VCaP (cell line): ENCODE results near the gene POLR2L.
A peak's percentile ranks its signal among the peaks of the same experiment; 100 is the strongest.

Experiments used
- H3K27ac ChIP-seq: fragments of 450-650 bp; 2 replicates; pipeline ENCODE4 v1.5.1; 2017
- TF ChIP-seq, protein P1 (sequence below): fragments of 450-650 bp; conservative IDR thresholded peaks from 2 replicates; pipeline ENCODE4 v1.5.1; 2017; ENCODE audit warnings: mild to moderate bottlenecking, moderate library complexity

POLR2L gene

DNA sequence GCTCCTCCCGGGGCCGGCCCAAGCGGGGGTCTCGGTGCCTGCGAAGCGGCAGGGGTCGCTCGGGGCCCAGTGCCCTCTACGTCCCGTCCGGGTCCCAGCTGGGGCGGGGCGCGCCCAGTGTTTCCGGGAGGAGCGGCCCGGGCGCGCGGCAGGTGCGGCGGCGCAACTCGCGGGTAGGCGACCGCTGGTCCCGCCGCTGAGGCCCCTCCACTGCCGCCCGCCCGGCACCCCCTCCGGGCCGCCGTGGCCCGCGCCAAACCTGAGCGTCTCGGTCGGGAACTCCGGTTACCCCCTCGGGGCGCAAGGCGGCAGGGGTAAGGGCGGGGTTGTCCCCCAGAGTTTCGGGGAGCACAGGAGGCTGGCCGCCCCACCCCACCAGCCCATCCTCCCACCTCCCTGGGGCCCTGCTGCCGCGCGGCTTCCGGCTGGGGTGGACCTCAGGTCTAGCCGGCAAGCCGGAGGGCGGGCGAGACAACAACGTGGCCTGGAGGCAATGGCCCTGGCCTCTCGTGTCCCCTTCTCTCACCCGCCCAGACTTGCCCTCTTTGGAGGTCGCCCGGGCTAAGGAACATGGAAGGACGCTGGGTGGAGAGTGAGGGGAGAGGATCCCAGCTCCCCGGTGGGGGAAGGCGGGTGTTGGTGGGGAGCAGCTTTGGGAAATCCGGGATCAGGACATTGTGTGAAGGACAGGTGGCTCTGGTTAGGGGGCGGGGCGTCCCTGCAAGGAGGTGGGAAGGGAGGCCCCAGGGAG, 15.0 kb downstream of the POLR2L start:
- TF ChIP-seq, protein P1, sequence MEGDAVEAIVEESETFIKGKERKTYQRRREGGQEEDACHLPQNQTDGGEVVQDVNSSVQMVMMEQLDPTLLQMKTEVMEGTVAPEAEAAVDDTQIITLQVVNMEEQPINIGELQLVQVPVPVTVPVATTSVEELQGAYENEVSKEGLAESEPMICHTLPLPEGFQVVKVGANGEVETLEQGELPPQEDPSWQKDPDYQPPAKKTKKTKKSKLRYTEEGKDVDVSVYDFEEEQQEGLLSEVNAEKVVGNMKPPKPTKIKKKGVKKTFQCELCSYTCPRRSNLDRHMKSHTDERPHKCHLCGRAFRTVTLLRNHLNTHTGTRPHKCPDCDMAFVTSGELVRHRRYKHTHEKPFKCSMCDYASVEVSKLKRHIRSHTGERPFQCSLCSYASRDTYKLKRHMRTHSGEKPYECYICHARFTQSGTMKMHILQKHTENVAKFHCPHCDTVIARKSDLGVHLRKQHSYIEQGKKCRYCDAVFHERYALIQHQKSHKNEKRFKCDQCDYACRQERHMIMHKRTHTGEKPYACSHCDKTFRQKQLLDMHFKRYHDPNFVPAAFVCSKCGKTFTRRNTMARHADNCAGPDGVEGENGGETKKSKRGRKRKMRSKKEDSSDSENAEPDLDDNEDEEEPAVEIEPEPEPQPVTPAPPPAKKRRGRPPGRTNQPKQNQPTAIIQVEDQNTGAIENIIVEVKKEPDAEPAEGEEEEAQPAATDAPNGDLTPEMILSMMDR, result no peak
- H3K27ac ChIP-seq, result peak overlapping the region; percentile 95

DNA sequence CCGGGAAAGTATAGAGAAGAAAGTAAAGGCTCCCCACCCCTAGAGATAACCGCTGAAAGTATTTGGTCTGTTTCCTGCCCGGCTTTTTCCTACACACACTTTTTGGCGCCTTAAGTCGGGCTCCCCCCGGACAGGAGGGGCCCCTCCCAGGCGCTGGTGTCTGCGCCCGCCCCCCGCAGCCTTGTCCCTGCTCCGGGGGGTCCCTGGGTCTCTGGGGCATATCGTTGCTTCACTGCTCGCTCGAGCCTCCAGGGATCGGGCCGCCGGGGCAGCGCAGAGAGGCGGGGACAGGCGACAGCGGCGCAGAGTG, 15.5 kb downstream of the POLR2L start:
- TF ChIP-seq, protein P1, result no peak
- H3K27ac ChIP-seq, result peak overlapping the region; percentile 95

DNA sequence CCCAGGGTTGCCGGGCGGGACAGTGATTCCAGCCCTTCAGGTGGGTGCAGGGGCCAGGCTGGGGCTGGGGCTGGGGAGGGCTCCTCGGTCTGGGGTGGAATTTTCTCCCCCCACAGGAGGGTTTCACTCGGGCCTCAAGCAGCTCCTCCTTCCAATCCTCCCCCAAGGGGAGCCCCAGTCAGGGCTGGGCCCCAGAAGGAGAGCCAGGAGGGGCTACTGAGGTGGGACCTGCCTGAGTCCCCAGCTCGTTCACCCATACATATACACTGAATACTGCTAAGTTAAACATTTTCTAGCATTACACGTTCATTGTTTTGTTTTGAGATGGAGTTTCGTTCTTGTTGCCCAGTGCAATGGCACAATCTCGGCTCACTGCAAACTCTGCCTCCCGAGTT, 16.1 kb downstream of the POLR2L start:
- TF ChIP-seq, protein P1, result no peak
- peak overlapping the region; percentile 95 for H3K27ac ChIP-seq

DNA sequence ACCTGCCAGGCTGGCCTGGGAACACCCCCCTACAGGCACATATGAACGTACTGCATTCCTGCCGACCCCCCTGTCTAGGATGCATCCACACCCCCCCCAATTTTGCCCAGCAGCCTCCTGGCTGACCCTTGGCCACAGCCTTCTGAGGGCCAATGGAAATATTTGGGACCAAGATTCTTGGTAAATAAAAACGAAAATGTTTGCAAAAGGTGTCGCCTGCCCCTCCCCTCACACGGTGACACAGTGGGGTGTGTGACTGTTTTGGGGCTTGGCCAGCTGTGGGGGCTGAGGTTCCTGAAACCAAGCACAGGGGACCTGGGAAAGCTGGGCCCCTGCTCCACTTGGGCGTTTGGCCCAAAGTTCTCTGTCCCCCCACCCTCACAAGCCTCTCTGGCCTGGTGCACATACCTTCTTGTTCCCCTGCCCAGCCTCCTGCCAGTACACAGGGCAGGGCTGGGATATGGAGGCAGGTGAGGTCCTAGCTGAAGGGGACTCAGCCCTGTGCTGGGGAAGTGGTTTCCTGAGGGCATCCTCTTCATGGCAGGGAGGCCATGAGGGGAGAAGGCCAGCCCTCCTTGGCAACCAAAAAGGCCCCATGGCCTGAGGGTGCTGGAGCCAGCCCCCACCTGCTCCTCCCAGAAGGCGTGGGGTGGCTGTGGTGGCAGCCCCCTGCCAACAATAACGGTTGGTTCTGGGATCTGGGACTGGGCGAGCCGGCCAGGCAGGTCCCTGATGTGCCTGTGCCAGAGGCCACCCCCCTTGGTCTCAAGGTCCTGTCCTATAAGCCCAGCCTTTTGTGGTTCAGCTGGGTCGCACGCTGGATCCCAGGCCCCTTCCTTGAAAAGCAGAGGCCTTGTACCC, 16.7 kb downstream of the POLR2L start:
- TF ChIP-seq, protein P1, result no peak
- H3K27ac ChIP-seq, result peak overlapping the region; percentile 95

DNA sequence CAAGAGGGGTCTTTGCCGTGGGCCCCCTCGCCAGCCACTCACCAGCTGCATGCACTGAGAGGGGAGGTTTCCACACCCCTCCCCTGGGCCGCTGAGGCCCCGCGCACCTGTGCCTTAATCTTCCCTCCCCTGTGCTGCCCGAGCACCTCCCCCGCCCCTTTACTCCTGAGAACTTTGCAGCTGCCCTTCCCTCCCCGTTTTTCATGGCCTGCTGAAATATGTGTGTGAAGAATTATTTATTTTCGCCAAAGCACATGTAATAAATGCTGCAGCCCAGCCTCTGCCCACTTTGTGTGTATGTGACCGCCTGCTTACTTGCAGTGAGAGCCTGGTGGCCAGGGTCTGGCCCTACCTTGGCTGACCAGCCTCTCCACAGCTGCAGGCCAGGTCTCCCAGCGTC, 17.4 kb downstream of the POLR2L start:
- peak overlapping the region; percentile 95 for H3K27ac ChIP-seq

DNA sequence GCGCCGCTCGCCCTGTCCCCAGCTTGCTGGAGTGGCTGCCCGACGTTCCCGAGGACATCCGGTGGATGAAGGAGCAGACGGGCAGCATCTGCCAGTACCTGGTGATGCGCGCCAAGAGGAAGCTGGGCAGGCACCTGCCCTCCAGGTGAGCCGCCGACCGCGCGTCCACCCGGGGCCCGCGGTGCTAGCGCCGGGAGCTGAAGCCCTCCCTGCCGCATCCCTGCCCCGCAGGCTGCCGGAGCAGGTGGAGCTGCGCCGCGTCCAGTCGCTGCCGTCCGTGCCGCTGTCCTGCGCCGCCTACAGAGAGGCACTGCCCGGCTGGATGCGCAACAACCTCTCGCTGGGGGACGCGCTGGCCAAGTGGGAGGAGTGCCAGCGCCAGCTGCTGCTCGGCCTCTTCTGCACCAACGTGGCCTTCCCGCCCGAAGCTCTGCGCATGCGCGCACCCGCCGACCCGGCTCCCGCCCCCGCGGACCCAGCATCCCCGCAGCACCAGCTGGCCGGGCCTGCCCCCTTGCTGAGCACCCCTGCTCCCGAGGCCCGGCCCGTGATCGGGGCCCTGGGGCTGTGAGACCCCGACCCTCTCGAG, 17.9 kb downstream of the POLR2L start:
- TF ChIP-seq, protein P1, result no peak
- peak overlapping the region; percentile 95 for H3K27ac ChIP-seq

More for the DNA sequence above, 17.4 kb downstream of the POLR2L start:
- TF ChIP-seq, protein P1, result no peak
